HG03039 (cell line): Measurements from ENCODE around the gene TRAPPC3L.

Experiments
- ATAC-seq: cut with Tn5 transposase; IDR thresholded peaks from one replicate; pipeline ENCODE4 v1.9.1; 2021; ENCODE audit warnings: mild to moderate bottlenecking, moderate library complexity; ENCODE audit not compliant: unreplicated experiment

The TRAPPC3L gene

GRCh38 chr6:116560130-116560529, 14.6 kb upstream of the TRAPPC3L start:
- no peak for ATAC-seq

DNA sequence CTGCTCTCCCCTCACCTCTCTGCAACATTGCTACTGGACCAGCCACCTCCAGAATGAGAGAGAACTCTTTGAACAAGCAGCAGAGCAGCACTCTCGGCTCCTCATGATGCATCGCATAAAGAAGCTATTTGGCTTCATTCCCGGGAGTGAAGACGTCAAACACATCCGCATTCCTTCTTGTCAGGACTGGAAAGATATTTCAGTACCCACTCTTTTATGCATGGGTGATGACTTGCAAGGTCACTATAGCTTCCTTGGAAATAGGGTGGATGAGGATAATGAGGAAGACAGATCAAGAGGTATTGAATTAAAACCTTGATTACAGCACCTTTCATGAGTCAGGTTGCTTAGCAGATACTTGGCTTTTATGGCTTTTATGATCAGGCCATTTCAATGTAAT, 12.4 kb upstream of the TRAPPC3L start:
- ATAC-seq = no peak

- no peak for ATAC-seq
Measured at GRCh38 chr6:116556814-116557415, 11.4 kb upstream of the TRAPPC3L start.

DNA sequence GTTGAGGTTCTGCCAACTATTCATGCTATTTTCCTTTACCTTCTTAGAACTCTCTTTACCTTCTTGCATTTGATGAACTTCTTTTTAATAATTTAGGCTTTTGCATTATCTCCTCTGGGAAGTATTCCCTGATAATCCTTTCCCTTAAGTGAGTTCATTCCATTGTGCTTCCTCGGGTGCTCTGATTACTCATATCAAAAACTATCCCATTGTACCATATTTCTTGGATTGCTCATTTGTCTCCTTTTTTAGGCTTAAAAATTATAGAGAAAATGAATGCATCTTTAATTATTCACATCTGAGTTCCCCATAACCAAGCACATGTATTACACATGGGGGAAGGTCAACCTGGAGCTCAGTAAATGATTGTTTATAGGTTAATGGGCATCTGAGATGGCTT, 10.6 kb upstream of the TRAPPC3L start:
- no peak for ATAC-seq

- ATAC-seq = no peak
Measured at GRCh38 chr6:116553451-116553850, 8.0 kb upstream of the TRAPPC3L start, which contains the start of gene CALHM4. Gene CALHM4, plus strand, starts transcription at chr6:116553751. Its CDS starts 43 bp downstream, at chr6:116553794.

DNA sequence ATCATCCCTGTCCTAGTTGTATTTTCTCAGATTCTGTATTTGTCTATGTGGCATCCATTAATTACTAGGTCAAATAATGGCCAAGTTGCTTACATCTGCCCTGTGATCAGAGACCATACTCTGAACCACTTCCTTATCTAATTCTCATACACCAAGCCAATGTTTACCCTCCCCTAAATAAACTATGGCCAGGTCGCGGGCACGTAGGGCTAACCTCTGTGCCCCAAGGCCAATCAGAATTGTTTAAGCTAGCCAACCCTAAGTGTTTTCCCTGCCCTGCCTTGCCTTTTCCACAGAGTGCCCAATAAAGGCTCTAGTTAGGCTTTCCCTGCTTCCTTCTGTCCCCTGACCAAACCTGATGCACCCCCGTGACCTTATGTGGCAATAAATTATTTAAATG, 5.3 kb upstream of the TRAPPC3L start:
- ATAC-seq = no peak

GRCh38 chr6:116547358-116547757, 1.9 kb upstream of the TRAPPC3L start:
- ATAC-seq = no peak

- ATAC-seq = no peak
Measured at GRCh38 chr6:116543149-116543548, 2.3 kb downstream of the TRAPPC3L start.

DNA sequence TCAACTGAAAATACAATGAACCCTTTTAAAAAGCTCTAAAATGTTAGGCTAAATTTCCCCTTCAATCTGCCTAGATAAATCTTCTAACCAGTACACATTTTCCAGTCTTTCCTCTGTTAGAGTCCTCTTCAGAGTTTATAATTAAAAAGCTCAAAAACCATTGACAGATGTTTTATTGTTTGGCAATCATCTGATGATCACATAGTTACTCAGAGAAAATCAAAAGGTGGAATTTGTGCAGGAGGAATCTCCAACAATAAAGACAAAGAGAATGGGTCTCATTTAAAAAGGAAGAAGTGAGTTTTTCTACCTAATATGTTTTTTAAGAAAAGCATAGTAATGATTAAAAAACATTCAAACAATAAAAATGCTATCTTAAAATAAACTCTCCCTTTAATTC, 3.1 kb downstream of the TRAPPC3L start:
- no peak for ATAC-seq

DNA sequence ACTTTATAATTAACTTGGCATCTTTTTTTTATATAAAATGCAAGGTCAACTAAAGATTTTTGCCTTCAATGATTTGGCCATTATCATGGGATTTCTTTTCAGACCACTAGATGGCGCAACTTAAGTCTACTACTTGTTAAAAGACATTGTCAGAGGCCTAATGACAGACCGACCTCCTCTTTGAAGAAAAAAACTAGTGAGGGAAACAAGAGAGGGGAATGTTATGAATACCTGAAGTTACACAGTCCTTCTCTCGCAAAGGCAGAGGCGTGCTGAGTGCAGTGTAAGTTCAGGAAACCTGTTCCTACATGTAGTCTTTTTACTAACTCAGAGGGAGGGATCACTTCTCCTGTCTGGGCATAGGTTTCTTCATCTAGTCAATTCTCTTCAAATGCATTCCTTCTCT, 9.3 kb downstream of the TRAPPC3L start:
- ATAC-seq = no peak

GRCh38 chr6:116535109-116535508, 10.4 kb downstream of the TRAPPC3L start:
- no peak for ATAC-seq

DNA sequence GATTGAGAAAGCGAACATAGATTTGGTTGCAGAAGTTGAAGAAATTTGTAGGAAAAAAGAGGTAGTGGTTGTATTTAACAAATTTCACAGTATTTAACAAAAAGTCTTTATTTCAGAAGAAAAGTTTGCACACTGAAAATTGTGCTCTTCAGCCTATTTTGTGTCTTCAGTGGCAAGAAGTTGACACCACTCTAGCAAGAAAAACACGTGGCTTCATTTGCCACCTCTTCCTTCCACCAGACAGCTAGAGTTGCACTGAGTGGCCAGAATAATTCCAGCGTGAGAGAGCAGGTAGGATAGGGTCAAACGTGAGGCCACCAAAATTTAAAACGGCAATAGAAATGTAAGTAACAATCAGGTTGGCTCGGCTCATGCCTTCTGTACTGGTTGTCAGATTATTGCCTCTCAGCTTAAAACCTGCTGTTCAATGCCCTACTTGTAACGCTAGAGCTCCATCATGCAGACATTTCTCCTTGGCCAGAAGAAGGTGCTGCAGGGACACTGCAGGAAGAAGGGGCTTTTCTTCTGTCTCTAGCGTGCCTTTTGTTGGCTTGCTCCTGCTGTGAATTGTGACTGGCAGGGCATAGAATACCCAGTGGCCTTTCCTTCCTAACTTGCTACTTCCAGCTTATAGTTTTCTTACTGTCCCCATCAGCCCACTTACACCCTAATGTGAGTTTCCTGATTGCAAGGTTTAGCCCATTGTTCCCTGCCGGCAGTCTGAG, 12.1 kb downstream of the TRAPPC3L start:
- no peak for ATAC-seq

- ATAC-seq = peak; percentile 60
Measured at GRCh38 chr6:116531675-116532570, 13.6 kb downstream of the TRAPPC3L start.

GRCh38 chr6:116530436-116530835, 15.0 kb downstream of the TRAPPC3L start:
- no peak for ATAC-seq

DNA sequence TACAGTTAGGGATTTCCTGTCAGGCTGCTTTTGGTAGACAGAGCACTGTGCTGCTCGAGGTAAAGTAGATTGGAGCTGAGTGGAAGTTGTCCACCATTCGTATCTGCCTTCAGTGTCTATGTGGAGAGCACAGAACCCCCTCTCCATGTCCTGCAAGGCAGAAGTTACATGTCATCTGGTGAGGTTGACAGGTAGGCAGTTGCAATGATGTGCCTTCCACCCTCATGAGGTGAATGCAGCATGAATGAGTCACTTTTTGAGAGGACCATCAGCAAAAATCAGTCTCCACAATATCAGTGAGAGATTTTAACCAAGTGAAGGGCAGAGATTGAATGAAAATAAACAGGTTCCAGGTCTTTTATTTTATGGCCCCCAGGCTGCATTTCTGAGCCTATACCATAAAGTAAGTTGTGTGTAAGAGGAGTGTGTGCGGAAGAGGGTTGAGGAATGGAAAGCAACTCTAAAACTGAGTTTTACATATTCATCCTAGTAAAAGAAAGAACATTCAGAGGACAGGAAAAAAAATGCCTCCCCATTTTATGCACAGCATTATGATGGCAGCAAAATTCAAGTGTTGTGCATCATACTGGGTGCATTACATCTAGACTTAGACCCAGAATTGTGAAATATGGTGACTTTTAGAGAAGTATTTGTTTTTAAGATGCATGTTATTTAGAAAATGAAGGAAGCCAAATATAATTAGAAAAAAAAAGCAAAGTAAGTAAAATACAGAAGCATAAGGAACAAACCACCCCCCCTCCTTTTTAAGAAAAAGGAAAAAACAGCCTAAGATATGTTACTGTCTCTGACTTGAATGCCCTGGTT, 15.8 kb downstream of the TRAPPC3L start:
- ATAC-seq = no peak

- no peak for ATAC-seq
Measured at GRCh38 chr6:116528780-116529179, 16.7 kb downstream of the TRAPPC3L start.

DNA sequence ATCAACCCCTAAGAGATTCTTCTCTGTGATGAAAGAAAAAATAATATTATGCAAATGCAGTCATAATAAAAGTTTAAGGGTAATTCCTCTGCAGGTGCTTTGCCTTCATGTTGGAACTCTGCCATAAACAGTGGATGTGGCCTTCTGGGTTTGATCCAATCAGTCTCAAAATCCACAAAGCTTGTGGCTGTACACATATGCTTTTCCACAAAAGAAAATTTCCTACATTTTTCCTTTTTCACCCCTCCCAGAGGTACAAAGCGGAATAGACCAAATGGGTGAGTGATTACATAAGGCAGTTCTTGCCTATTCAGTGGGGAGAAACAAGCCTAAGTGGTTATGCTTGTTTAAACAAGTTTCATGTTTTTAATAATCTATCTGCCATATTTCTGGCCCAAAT, 17.4 kb downstream of the TRAPPC3L start:
- no peak for ATAC-seq

DNA sequence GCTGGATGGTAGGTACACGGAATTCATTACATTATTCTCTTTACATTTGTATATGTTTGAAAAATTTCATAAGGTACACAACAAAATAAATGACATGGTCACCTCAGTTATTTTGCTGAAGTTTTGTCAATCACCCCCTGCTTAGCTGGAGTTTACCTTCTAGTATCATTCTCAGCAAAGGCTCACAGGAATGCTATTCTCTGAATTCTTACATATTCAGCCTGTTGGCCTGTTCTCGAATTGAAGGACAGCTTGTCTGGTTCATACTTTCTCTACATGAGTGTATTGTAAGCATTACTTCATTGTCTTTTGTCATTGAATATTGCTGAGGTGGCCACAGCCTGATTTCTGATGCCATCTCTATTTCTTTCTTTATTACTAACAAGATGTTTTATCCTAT, 21.2 kb downstream of the TRAPPC3L start:
- no peak for ATAC-seq

- no peak for ATAC-seq
Measured at GRCh38 chr6:116522896-116523295, 22.6 kb downstream of the TRAPPC3L start.

DNA sequence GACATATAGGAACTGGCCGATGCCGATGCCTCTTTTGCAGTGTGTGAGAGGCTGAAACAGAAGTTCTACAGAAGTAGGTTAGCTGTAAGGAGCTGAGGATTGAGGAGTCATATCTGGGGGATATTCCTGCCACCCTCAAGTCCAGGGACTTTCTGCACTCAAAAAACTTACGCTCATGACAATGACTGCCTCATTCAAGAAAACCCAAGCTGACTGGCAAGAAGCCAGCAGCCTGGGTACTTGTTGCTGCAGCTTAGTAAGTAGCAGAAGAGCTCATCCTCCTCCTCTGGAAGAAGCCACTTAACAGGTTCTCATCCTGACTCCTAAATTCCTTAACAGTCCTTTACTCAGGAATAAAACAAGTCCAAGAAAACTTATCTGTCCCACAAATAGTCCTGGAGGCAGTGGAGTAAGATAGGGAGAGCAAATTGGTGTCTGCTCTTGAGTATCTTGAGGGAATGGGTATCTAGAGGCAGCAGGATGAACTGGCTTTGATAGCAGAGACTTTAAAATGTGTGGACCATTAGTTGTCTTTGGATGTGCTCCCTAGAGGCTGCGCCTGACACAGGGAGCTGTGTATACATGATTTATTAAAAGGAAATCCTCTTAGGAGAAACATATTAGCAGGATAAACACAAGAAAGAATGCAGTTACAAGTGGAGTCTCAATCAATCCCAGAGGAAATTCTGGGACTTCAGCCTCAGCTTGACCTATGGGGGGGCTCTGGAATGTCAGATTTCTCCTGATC, 26.7 kb downstream of the TRAPPC3L start:
- ATAC-seq = no peak
